GM19467 (cell line): ENCODE measurements around the gene MGLL.

Source experiments
- ATAC-seq: cut with Tn5 transposase; IDR thresholded peaks from one replicate; pipeline ENCODE4 v1.9.1; 2021; ENCODE audit warnings: mild to moderate bottlenecking, moderate library complexity; ENCODE audit not compliant: unreplicated experiment

MGLL gene

GRCh38 chr3:127730666-127731295 lies 91.5 kb downstream of the MGLL start:
- no peak for ATAC-seq

DNA sequence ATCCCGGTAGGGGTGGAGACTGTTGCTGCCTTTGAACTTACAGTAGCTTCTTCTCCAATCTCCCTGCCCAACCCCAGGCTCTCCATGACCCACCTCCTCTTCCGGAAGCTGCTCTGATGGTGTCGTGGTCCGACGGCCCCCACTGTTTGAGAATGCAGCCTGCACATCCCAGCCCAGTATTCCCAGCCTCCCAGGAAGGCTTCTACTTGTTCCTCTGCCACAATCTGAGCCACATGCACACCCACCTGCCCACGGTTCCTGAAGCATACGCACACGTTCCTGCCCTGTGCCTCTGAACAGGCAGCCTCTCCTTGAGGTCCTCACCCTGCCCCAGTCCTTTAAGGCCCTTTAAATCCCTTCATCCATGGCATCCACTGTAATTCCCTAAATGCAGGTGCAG lies 92.1 kb downstream of the MGLL start:
- ATAC-seq = no peak

DNA sequence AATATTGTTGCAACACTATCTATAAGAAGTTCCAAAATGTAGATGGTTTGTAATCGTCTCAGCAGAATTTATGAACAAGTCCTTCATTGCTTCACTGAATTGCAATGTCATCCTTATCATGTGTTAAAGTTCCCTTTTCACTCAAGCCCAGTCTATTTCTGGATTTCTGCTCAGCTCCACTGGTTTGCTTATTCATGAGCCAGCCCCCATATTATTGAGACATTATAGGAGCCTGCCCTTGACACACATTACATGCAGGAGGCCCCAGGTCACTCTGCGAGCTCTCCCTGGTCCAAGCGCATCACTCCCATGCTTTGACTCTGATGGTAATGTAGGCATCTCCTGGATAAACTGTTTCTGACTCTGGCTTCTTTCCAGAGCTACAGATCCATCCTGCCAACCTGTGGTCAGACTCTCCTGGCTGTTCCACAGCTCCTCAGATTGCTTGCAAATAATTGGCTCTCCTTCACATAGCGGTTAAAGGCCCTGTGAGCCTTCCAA lies 92.7 kb downstream of the MGLL start:
- ATAC-seq = no peak

- no peak for ATAC-seq
Observed at GRCh38 chr3:127728417-127729015, 93.8 kb downstream of the MGLL start.

DNA sequence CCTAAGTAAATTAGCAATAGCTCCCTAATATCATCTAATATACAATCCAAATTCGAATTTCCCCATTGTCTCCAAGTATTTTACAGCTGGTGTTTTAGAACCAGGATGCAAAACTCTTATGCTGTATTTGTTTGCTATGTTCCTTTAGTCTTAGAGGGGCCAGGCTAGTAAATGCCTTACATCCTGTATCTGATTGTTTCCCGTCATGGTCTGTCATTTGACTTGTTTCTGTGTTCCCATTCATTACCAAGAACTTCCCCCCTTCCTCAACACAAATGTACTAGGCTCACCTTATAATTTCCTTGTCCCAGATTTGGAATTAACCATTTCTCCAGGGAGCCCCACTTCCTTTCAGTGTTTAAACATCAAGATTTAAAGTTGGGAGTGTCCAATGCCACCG lies 95.4 kb downstream of the MGLL start:
- no peak for ATAC-seq

DNA sequence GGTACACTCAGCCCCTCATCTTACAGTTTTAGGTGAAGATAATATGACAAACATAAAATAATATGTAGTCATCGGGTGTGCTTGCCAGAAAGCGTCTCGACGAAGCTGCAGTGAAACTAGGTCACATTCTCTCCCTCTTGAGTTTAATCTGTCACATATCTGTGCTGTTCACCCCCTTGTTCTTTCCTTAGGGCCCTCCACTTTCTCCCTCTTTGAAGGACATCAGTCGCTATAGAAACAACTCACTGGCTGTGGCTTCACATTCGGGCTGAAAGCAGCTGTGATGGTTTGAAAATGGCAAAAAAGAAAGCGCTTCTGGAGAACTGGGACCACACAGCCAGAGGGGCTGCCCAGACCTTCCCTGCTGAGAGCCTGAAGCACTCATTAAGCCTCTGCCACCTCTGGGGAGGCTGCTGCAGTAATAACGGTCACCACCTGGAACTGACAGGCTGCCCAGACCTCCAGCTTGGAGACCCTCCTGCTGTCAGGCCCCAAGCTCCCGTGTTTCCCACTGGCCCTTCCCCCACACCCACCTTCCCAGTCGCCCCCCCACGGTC lies 99.2 kb downstream of the MGLL start:
- ATAC-seq = no peak

GRCh38 chr3:127722091-127722784 lies 100.1 kb downstream of the MGLL start:
- ATAC-seq = no peak

DNA sequence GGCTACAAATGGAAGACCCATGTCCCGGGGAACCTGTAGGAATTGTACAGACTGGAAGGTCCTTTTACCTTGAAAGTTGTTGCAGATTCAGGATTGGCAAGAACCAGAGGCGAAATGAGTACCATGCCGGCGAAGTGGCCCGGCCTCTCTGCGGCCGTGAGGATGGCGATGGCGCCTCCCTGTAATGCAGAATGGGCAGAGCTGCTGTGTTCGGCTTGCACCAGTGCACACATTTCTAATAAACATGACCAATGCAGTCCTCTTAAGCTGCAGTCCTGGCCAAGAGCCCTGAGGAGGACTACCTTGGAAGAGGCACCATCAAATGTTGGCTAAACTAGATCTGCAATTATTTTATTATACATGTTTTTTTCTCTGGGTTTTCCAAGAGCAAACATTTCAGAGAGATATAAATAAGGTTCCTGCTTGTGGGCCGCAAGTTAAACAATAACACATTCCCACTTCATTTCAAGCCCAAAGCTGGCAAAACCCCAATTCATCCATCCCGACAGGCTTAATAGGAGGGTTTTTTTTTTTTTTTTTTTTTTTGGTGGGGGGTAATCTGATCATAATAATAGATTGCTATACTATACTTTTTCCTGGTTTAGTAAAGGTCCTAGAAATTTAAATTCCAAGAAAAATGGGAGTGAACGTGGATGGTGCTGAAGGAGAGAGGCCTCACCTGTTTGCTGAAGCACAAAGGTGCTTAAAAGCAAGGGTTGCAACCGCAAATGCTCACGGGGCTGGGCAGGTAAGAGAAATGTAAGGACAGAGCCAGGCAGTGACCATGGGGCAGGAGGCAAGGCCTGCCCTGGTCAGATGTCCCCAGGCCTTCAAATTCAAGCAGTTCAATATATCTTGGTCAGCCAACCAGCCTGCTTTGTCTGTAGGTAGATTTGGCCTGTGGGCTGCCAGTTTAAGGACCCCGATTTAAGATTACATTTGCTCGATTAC lies 101.1 kb downstream of the MGLL start:
- no peak for ATAC-seq

DNA sequence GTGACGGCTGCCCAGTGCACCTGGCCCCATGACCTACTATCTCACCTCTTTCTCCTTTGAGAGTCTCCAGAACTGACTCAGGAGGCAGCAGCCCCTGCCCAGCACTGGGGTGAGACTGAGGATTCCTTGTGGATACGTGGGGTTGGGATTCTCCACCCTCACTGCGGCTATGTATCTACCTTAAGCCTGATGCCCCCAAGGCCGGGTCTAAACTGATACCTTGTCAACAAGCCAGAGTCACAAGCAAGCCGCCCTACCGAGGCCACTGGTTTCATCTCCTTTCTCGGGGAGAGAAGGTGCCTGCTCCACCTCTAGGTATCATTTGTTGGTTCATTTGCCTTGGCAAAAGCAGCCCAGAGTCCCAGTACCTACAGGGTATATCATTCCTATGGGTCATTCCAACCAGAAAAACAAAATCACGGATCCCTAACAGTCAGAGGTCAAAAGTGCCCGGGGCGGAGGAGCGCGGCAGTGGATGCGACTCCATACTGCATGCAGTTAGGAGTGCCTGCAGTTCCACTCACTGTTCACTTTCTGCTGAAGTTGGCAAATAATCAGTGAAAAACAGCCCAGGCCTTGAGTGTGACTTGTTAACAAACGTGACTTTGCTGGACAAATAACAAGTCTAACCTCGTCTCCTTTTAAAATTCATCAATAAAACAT lies 102.0 kb downstream of the MGLL start:
- ATAC-seq = no peak

GRCh38 chr3:127719369-127719768 lies 102.9 kb downstream of the MGLL start:
- no peak for ATAC-seq

- no peak for ATAC-seq
Observed at GRCh38 chr3:127718916-127719290, 103.4 kb downstream of the MGLL start.

DNA sequence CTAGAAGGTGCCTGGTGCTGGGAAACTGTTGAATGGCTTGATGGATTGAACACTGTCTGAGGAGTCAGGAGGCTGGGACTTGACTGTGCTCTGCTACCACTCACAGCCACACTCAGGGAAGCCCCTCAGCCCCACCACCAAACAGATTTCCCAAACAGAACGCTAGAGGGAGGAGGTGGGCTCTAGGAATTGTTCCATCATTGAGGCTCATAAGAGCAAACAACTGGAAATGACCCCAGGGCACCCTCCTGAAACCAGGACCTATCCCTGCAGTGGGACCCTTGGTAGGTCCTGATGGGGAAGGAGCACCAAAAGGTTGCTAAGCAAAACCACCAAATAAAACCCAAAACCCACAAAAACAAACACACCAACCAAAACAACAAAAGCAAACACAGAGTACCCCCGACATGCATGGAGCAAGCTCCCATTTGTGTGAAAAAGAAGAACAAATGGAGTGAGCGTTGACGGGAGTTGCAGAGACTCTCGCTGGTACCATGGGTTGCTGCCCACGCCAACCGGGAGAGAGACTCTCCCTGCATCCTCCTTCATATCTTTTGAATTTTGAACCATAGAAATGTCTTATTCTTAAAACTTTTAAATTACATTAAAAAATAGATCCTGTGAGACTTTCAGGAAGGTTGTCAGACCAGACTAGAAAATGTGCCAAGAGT lies 103.9 kb downstream of the MGLL start:
- ATAC-seq = no peak

GRCh38 chr3:127717357-127718244 lies 104.7 kb downstream of the MGLL start:
- no peak for ATAC-seq

DNA sequence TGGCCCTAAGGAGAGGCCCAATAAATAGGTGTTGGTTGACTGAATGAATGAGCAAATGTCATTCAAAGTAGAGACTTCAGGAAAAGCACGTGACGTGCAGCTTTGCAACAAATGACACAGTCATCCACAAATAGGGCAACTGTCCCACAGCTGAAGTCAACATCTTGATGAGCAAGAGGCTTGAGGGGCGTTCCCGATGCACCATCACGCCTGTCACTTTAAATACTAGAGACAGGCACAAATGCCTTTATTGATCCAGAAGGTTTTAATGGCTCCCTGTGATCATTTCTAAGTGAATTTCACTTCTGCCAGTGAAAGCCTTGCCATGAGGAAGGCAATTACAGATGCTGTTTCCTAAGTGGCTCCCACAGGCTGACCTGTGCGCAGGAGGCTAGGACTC lies 105.9 kb downstream of the MGLL start:
- ATAC-seq = no peak

- ATAC-seq = no peak
Observed at GRCh38 chr3:127715532-127715931, 106.8 kb downstream of the MGLL start.

DNA sequence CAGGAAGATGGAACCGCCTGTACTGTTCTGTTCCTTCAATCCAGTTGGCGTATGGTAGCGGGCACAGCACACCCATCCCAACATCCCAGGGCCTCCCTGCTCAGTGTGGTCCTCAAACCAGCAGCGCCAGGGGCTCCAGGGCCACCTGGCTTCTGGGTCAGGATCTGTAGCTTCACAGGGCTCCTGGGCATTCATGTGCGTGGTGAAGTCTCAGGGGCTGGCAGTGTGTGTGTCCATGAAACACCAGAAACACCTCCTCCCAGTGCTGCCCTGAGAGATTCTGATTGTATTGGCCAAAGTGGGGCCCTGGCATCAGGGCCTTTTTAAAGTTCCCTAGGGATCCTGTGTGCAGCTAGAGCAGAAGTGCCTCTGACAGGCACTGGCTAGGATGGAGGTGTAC lies 107.4 kb downstream of the MGLL start:
- ATAC-seq = no peak

DNA sequence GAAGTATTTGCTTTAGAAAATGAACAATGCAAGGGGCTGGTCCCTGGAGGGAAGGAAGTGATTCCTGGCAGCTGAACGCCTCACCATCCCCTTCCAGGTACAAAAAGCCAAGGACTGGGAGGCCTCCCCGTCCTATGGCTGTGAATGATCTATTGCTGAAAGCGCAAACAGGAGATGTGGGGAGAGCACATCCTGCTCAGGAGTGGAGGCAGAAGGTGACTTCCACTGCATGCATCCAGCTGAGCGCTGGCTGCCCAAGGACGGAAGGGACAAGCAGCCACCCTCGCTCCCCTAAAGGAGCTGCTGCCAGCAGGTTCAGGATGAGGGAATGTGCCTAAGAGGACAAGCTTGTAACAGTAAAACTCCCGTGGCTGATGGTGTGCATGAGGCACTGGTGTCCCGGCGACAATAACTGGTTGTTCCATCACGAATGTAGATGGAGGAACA lies 108.2 kb downstream of the MGLL start:
- no peak for ATAC-seq

DNA sequence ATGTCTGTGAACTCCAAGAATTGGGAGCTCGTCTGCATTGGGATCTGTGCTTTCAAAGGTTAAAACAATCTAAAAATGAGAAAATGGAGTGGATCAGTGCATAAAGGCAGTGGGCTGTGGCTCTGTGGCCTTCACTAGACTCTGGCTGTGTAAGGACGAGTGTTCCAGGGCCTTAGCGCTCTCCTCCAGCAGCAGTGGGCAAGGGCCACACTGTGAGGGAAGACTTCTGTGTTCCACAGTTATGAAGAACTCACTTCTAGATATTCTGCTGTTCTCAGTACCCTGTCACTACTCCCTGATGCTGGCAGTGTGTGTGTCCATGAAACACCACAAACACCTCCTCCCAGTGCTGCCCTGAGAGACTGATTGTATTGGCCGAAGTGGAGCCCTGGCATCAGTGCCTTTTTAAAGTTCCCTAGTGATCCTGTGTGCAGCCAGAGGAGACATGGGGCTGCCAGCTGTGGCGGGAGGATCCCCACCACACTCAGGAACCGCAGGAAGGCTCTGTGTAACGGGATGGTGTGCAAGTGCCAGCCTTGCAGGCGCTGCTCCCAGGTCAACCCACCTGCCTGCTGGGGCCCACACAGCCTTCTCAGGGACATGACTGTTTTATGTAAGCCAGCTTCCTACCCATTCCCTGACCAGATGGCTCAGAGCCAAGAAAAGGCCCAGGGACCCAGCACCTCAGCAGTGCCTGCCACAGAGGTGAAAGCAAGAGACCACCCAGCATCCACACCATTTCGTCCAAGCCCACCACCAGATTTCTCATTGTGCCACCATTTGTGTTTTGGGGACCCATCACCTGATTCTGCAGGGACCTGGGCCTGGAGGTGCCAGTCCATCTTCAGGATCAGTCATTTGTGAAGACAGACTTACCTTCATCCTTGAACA lies 109.2 kb downstream of the MGLL start:
- no peak for ATAC-seq
